Suprapubic skin (tissue), 4 donors: Measurements from ENCODE around the gene HOXB3.

Source experiments
- POLR2A ChIP-seq, 2 donors: fragments of 450-650 bp; IDR thresholded peaks; one replicate each; pipeline ENCODE4 v1.6.1; 2017; ENCODE audit warnings: antibody characterized with exemption in 2 of 2, mild to moderate bottlenecking in 2 of 2, moderate library complexity in 2 of 2
- POLR2AphosphoS5 ChIP-seq, 3 donors: sonication (generic); formaldehyde crosslinking; IDR thresholded peaks; one replicate each; pipeline ENCODE4 v1.6.1; 2017; ENCODE audit warnings: antibody characterized with exemption in 3 of 3
- TF ChIP-seq, protein P1 (sequence below), 2 donors: fragments of 200-600 bp in 1 of 2; fragments of 450-650 bp in 1 of 2; sonication (generic) in 1 of 2; IDR thresholded peaks; one replicate each; pipeline ENCODE4 v1.5.1; 2016 to 2019; ENCODE audit warnings: antibody characterized with exemption in 2 of 2, mild to moderate bottlenecking in 1 of 2, moderate library complexity in 1 of 2

DNA sequence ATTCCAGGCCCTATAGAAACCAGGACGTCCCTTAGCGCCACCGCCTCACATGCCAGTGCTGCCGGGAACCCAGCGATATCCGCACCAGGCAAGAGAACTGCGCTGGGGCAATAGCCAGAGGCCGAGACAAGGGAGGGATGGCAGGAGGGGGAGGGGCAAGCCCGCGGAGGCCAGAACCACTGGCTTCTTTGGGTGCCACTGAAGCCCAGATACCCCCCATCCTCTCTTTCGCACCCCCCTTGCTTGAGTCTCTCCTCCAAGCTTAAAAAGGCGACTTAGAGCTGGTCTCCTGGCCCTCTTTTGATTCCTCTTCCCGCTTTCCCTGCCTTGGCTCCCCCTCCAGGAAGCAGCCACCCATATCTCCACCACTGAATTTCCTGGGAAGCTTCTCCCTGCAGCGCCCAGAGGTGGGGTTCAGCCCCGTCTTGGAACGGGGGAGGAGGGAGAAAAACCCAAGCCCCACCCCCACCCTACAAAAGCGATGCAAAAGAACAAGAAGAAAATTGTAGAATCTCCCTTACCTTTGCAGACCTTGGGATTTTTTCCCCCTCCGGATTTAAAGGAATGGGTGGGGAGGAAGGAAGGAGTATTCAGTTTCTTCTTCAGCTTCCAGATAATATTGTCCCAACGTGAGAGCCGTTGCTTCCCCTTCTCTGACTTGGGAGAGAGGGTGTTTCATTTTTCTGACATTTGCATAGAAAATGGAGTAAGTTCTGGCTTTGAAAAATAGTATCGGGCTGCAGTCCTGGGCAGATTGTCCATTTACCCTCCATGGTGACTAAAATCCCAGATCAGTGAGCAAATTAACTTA lies 14.1 kb upstream of the HOXB3 start:
- TF ChIP-seq, protein P1, sequence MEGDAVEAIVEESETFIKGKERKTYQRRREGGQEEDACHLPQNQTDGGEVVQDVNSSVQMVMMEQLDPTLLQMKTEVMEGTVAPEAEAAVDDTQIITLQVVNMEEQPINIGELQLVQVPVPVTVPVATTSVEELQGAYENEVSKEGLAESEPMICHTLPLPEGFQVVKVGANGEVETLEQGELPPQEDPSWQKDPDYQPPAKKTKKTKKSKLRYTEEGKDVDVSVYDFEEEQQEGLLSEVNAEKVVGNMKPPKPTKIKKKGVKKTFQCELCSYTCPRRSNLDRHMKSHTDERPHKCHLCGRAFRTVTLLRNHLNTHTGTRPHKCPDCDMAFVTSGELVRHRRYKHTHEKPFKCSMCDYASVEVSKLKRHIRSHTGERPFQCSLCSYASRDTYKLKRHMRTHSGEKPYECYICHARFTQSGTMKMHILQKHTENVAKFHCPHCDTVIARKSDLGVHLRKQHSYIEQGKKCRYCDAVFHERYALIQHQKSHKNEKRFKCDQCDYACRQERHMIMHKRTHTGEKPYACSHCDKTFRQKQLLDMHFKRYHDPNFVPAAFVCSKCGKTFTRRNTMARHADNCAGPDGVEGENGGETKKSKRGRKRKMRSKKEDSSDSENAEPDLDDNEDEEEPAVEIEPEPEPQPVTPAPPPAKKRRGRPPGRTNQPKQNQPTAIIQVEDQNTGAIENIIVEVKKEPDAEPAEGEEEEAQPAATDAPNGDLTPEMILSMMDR (IDR thresholded peaks at IDR 0.05): no peak
- no peak for TF ChIP-seq POLR2AphosphoS5 (IDR thresholded peaks at IDR 0.05)
- peak in 1 of 2 donors; percentile 14 for TF ChIP-seq POLR2A (IDR thresholded peaks at IDR 0.05)
